ENCODE results near the gene ZBTB16. TPM values are rescaled to one million over a fixed set of nuclear protein-coding genes. Genes with fewer than 3 reads are reported as not detected.
A peak's percentile ranks its signal among the peaks of the same experiment; 100 is the strongest.

Gene ZBTB16
- total RNA-seq, 3 donors from 2014 or later (not counting 1 experiment from before 2014, with no cell fraction given) = 104 to 224 (median 156) TPM

DNA sequence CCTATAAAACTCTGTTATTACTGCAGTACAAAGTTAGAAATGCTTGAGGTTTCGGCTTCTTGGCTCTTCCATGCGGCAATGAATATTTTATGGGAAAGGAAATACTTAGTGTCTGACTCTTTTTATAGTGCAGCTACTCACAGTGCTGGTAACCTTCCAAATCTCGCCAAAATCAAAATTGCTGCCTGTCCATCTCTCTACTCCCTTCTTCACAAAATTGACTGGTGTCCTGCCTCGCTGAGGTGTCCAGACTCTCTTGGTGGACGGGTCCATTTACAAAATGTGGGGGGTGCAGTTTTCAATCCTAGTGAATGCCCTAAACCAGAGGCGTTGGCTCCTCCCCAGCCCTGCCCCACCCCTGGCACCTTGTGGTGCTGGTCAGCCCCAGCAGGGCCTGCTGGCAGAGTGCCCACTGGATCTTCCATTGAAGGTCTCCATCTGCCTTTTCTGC lies 73.5 kb downstream of the ZBTB16 start:
- no peak for DNase-seq
- Histone ChIP-seq H3K36me3 (ENCODE audit: control insufficient read depth, insufficient read depth, low read length) (no peaks in the 10 kb centered on the region), H3K27ac (ENCODE audit: low read length) (no peak overlapping the region), H3K4me1 (ENCODE audit: control insufficient read depth, insufficient read depth, low read length) (peaks cover 84% of the 10 kb centered on the region), H3K27me3 (ENCODE audit: control insufficient read depth, insufficient read depth, low read length) (no peaks in the 10 kb centered on the region), H3K4me3 (ENCODE audit: low read length) (no peak overlapping the region), H3K9me3 (ENCODE audit: control insufficient read depth, insufficient read depth, low read length) (no peaks in the 10 kb centered on the region)
- H3K4me3 Mint-ChIP-seq = no peak overlapping the region
- H3K4me1 Mint-ChIP-seq = peaks cover 95 to 98% of the 10 kb centered on the region in 2 donors
- TF ChIP-seq, protein P1, sequence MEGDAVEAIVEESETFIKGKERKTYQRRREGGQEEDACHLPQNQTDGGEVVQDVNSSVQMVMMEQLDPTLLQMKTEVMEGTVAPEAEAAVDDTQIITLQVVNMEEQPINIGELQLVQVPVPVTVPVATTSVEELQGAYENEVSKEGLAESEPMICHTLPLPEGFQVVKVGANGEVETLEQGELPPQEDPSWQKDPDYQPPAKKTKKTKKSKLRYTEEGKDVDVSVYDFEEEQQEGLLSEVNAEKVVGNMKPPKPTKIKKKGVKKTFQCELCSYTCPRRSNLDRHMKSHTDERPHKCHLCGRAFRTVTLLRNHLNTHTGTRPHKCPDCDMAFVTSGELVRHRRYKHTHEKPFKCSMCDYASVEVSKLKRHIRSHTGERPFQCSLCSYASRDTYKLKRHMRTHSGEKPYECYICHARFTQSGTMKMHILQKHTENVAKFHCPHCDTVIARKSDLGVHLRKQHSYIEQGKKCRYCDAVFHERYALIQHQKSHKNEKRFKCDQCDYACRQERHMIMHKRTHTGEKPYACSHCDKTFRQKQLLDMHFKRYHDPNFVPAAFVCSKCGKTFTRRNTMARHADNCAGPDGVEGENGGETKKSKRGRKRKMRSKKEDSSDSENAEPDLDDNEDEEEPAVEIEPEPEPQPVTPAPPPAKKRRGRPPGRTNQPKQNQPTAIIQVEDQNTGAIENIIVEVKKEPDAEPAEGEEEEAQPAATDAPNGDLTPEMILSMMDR (IDR thresholded peaks at IDR 0.05) = no peak
- ATAC-seq = no peak
- 84% methylated on average over 6 of the region's 6 CpGs for WGBS (ENCODE audit: insufficient coverage)
- H3K9me3 Mint-ChIP-seq = no peaks in the 10 kb centered on the region
- intact Hi-C loops (cut with micrococcal nuclease) = loop anchor here (5.0 kb wide), 2 partner anchors 36 to 51 kb away; no protein-coding TSS in a partner anchor
- H3K36me3 Mint-ChIP-seq = no peaks in the 10 kb centered on the region
- H3K27ac Mint-ChIP-seq = peak overlapping the region; percentile 85 to 88
- no peaks in the 10 kb centered on the region for H3K27me3 Mint-ChIP-seq (ENCODE audit: low read depth in 2 of 2)

- Mint-ChIP-seq H3K4me3 (peak overlapping the region; percentile 1), H3K4me1 (peaks cover 95 to 98% of the 10 kb centered on the region in 2 donors), H3K27ac (peak overlapping the region; percentile 85 to 88), H3K36me3 (no peaks in the 10 kb centered on the region), H3K27me3 (ENCODE audit: low read depth in 2 of 2) (no peaks in the 10 kb centered on the region), H3K9me3 (no peaks in the 10 kb centered on the region)
- no peaks in the 10 kb centered on the region for H3K36me3 ChIP-seq (ENCODE audit: control insufficient read depth, insufficient read depth, low read length)
- WGBS (ENCODE audit: insufficient coverage) = 69% methylated on average over 9 of the region's 9 CpGs
- peaks cover 83% of the 10 kb centered on the region for H3K4me1 ChIP-seq (ENCODE audit: control insufficient read depth, insufficient read depth, low read length)
- ATAC-seq (peak; percentile 43 to 59 (median 45)), DNase-seq (peak in 1 of 2 donors; percentile 36)
- peak overlapping the region; percentile 40 for H3K27ac ChIP-seq (ENCODE audit: low read length)
- intact Hi-C loops (cut with micrococcal nuclease) = loop anchor here (5.0 kb wide), 2 partner anchors 36 to 51 kb away; no protein-coding TSS in a partner anchor
- H3K27me3 ChIP-seq (ENCODE audit: control insufficient read depth, insufficient read depth, low read length) = no peaks in the 10 kb centered on the region
- no peak overlapping the region for H3K4me3 ChIP-seq (ENCODE audit: low read length)
- TF ChIP-seq, protein P1 (IDR thresholded peaks at IDR 0.05) = no peak
- H3K9me3 ChIP-seq (ENCODE audit: control insufficient read depth, insufficient read depth, low read length) = no peaks in the 10 kb centered on the region
These were observed 74.2 kb downstream of the ZBTB16 start for GRCh38 chr11:114133548-114134329.

GRCh38 chr11:114134870-114135269 lies 75.4 kb downstream of the ZBTB16 start:
- H3K27ac Mint-ChIP-seq = peak overlapping the region; percentile 85 to 88
- 87% methylated on average over 3 of the region's 3 CpGs for WGBS (ENCODE audit: insufficient coverage)
- TF ChIP-seq, protein P1 (IDR thresholded peaks at IDR 0.05) = no peak
- ATAC-seq (no peak), DNase-seq (no peak)
- Histone ChIP-seq H3K36me3 (ENCODE audit: control insufficient read depth, insufficient read depth, low read length) (no peaks in the 10 kb centered on the region), H3K27me3 (ENCODE audit: control insufficient read depth, insufficient read depth, low read length) (no peaks in the 10 kb centered on the region), H3K27ac (ENCODE audit: low read length) (no peak overlapping the region), H3K4me1 (ENCODE audit: control insufficient read depth, insufficient read depth, low read length) (peaks cover 83% of the 10 kb centered on the region), H3K4me3 (ENCODE audit: low read length) (no peak overlapping the region), H3K9me3 (ENCODE audit: control insufficient read depth, insufficient read depth, low read length) (no peaks in the 10 kb centered on the region)
- no peaks in the 10 kb centered on the region for H3K36me3 Mint-ChIP-seq
- no peak overlapping the region for H3K4me3 Mint-ChIP-seq
- intact Hi-C loops (cut with micrococcal nuclease) = loop anchor here (5.0 kb wide), 2 partner anchors 38 to 53 kb away; no protein-coding TSS in a partner anchor
- H3K9me3 Mint-ChIP-seq = no peaks in the 10 kb centered on the region
- H3K27me3 Mint-ChIP-seq (ENCODE audit: low read depth in 2 of 2) = no peaks in the 10 kb centered on the region
- H3K4me1 Mint-ChIP-seq = peaks cover 95 to 98% of the 10 kb centered on the region in 2 donors

All from natural killer cell (primary cell).